Urinary bladder (tissue), 4 donors: ENCODE measurements around the gene TMEM54. TPM values are rescaled to one million over a fixed set of nuclear protein-coding genes. Genes with fewer than 3 reads are reported as not detected.

Source experiments
- DNase-seq: peaks from one replicate; pipeline ENCODE4 v3.0.0-alpha.2; 2015; ENCODE audit errors: extremely low spot score
- H3K27ac ChIP-seq: one replicate; pipeline ENCODE4 v1.5.1; 2013; ENCODE audit warnings: low read depth, mild to moderate bottlenecking, moderate library complexity
- H3K36me3 ChIP-seq: one replicate; pipeline ENCODE4 v1.6.1; 2013; ENCODE audit warnings: mild to moderate bottlenecking, moderate library complexity; ENCODE audit not compliant: insufficient read depth
- H3K4me1 ChIP-seq: one replicate; pipeline ENCODE4 v1.6.1; 2013; ENCODE audit warnings: mild to moderate bottlenecking, moderate library complexity; ENCODE audit not compliant: insufficient read depth
- H3K4me3 ChIP-seq: one replicate; pipeline ENCODE4 v1.5.1; 2013; ENCODE audit warnings: low read depth, low read length
- WGBS: extraction: QIAGEN DNeasy Blood & Tissue Kit; methylation state at CpG from one replicate; pipeline ENCODE4 v1.1.7; 2013; 5-methylcytosine and 5-hydroxymethylcytosine counted together
- polyA plus RNA-seq: library from polyadenylated mRNA; stranded (reverse); fragments of 200-250 nt; gene quantifications from one replicate; pipeline ENCODE4 v1.2.3, GENCODE V29; 2013
- total RNA-seq: library from RNA; depleted of rRNA; stranded (reverse); fragments of >200 nt; gene quantifications from one replicate; pipeline ENCODE4 v1.2.3, GENCODE V29; 2014
- donor health status: healthy with polysubstance abuse.
- donor health status: healthy.

The TMEM54 gene
- total and polyA plus RNA-seq, 2 donors = 12.8 to 67.8 TPM

GRCh38 chr1:32895325-32896215 lies 5.6 kb downstream of the TMEM54 start:
- no peak overlapping the region for H3K4me3 ChIP-seq
- DNase-seq = no peak
- WGBS = 93% methylated on average over 26 of the region's 26 CpGs
- H3K4me1 ChIP-seq = no peaks in the 10 kb centered on the region
- H3K27ac ChIP-seq = no peak overlapping the region
- no peaks in the 10 kb centered on the region for H3K36me3 ChIP-seq

DNA sequence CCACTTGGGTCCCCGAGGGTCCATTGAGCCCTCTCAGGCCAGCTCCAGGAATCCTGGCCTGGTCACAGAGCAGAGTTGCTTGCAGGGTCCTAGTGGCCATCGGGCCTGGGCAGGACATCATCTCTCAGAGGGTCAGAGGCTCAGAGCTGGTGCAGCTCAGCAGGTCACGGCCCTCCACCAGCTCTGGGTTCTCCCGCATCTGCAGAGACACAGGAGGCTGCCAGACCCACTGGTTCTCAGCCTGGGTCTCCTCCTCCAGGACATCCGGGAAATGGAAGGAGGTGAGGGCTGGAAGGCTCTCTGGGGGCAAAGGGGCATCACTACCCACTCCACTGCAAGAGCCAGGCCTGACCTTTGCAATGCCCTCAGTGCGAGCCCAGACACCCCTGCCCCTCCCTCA lies 6.5 kb downstream of the TMEM54 start:
- Histone ChIP-seq H3K4me3 (no peak overlapping the region), H3K36me3 (no peaks in the 10 kb centered on the region), H3K27ac (no peak overlapping the region), H3K4me1 (no peaks in the 10 kb centered on the region)
- WGBS = 83% methylated on average over 6 of the region's 6 CpGs
- DNase-seq = no peak

GRCh38 chr1:32894019-32894600 lies 7.1 kb downstream of the TMEM54 start:
- peak; percentile 54 for DNase-seq
- H3K27ac ChIP-seq = no peak overlapping the region
- H3K4me1 ChIP-seq = no peaks in the 10 kb centered on the region
- no peak overlapping the region for H3K4me3 ChIP-seq
- no peaks in the 10 kb centered on the region for H3K36me3 ChIP-seq
- WGBS = 68% methylated on average over 8 of the region's 8 CpGs

- DNase-seq = peak; percentile 54
- Histone ChIP-seq H3K4me1 (no peaks in the 10 kb centered on the region), H3K4me3 (peak overlapping the region; percentile 39), H3K36me3 (no peaks in the 10 kb centered on the region), H3K27ac (no peak overlapping the region)
- WGBS = 2% methylated on average over 58 of the region's 58 CpGs
Observed at GRCh38 chr1:32893198-32894018, 7.8 kb downstream of the TMEM54 start.

DNA sequence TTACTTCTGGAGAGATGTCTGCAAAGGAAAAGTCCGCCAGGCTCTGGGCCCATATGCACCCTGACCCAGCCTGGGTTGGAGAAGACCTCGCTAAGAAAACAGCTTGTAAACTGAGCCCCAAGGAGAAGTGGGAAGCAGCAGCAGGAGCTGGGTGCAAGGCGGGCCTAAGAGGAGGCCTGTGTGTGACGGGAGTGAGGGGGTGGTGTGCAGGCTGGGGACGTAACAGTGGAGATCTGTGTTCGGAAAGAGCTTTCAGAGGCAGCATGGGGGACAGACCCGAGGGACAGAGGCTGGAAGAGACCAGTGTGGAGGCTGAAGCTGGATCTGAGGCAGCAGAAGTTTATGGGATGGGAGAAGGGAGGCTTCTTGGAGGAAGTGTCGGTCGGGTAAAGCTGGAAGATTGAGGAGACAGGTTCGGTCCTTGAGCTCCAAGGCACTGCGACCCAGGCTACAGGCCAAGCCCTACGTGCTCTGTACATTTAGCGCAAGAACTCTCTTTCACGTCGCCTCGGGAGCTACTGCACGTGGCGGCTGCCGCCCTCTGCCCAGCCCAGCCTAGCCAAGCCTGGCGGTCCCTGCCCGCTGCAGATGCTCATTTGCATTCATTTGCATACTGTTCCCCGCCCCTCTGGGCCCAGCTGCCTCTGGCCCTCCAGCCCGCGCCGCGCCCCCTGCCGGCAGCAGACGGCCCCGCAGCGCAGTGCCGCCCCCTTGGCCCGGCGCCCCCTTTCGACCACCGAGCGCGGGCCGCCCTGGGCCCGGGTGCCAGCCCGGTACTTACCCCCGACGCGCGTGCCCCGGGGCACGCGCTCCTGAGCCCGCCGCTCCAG lies 8.6 kb downstream of the TMEM54 start:
- H3K4me1 ChIP-seq = no peaks in the 10 kb centered on the region
- peak overlapping the region; percentile 39 for H3K4me3 ChIP-seq
- WGBS = 18% methylated on average over 49 of the region's 49 CpGs
- H3K27ac ChIP-seq = no peak overlapping the region
- DNase-seq = no peak
- H3K36me3 ChIP-seq = no peaks in the 10 kb centered on the region

DNA sequence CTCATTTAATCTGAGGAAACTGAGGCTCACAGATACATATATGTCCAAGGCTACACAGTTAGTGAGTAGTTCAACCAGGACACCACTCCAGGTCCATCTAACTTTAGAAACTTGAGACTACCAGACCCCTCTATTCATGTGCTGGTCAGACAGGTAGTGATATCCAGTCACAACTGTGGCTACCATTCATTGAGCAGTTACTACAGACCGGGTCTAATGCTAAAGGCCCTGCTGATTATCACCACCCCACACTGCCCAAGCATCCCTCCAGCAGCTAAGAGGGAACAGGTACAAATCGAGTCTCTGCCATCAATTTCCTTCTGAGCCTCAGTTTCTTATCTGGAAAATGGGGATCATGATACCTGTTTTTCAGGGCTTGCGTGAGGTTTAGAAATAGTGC lies 9.6 kb downstream of the TMEM54 start:
- Histone ChIP-seq H3K4me1 (no peaks in the 10 kb centered on the region), H3K4me3 (no peak overlapping the region), H3K27ac (no peak overlapping the region), H3K36me3 (no peaks in the 10 kb centered on the region)
- 96% methylated on average over 3 of the region's 3 CpGs for WGBS
- DNase-seq = no peak

DNA sequence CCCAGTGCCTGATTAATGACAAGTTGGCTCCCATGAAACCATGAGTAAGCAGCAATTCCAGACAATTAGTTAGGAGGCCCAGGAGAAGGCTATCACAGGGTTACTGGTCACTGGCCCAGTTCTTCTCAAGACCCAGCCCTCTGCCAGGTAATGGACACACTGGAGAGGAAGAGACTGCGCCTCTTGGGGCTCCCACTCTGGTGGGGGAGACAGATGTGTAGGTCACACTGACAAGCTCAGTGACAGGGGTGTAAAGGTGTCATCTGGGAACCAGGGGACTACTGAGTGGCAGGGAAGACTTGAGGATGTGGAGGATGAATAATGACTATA lies 10.0 kb downstream of the TMEM54 start:
- no peak for DNase-seq
- WGBS = 100% methylated on average over 1 of the region's 1 CpG
- no peak overlapping the region for H3K27ac ChIP-seq
- H3K4me1 ChIP-seq = no peaks in the 10 kb centered on the region
- H3K4me3 ChIP-seq = no peak overlapping the region
- H3K36me3 ChIP-seq = no peaks in the 10 kb centered on the region

DNA sequence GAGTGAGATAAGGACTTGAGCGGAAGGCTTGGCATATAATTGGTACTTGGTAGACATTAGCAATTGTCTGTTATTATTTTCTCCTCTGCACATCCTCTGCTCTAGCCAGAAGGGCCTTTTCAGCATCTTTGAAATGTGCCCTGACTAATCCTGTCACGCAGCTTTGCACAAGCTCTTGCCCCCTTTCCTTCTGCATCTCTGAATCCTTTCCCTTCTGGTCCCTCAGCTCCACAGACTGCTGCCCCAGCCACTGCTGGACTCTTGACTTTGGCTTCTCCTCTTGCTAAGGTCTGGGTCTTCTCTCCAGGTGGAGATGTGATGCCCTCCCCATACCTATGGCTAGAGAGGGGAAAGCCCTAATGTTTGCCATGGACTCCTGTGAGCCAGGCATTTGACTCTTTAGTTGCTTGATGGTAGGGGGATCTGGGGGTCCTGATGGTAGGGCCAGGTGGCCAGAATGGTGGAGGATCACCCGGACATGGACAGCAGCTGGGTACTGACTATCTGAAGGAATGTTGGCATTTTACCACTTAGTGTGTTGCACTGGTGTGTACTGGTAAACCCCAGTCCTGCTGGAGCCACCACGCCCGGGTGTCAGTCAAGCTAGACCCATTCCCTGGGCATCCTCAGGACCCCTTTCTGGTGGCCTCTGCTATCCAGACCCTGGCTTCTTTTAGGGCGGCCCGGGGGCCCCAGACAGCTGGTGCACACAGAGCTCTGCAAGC lies 10.5 kb downstream of the TMEM54 start:
- no peak overlapping the region for H3K27ac ChIP-seq
- no peak for DNase-seq
- H3K4me3 ChIP-seq = no peak overlapping the region
- WGBS = 86% methylated on average over 7 of the region's 7 CpGs
- H3K4me1 ChIP-seq = no peaks in the 10 kb centered on the region
- H3K36me3 ChIP-seq = no peaks in the 10 kb centered on the region

DNA sequence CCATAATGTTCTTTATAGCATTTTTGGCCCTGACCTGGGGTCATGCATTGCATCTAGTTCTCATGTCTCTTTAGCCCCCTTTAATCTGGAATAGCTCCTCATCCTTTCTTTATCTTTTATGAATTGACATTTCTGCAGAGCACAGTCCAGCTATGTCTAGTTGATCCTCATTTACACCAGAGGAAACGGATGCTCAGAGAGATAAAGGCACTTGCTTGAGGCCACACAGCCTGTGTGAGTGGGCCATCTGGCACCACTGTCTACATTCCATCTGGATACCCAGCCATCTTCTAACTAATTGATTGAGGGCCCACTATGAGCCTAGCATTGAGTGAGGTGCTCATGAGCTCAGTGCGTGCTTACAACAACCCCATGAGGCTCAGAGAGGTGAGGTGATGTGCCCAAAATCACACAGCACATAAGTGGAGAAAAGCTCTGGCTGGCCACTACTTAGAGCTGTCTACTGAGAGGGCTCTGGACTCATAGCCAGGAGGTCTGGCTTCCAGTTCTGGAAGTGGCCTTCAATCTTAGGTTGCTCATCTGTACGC lies 11.4 kb downstream of the TMEM54 start:
- H3K4me3 ChIP-seq = no peak overlapping the region
- H3K36me3 ChIP-seq = no peaks in the 10 kb centered on the region
- no peak overlapping the region for H3K27ac ChIP-seq
- DNase-seq = no peak
- H3K4me1 ChIP-seq = no peaks in the 10 kb centered on the region
- WGBS = 77% methylated on average over 3 of the region's 3 CpGs

GRCh38 chr1:32888677-32889420 lies 12.3 kb downstream of the TMEM54 start:
- no peak overlapping the region for H3K27ac ChIP-seq
- 91% methylated on average over 24 of the region's 24 CpGs for WGBS
- DNase-seq = no peak
- H3K4me1 ChIP-seq = no peaks in the 10 kb centered on the region
- H3K4me3 ChIP-seq = no peak overlapping the region
- no peaks in the 10 kb centered on the region for H3K36me3 ChIP-seq

- no peak for DNase-seq
- H3K4me1 ChIP-seq = no peaks in the 10 kb centered on the region
- H3K4me3 ChIP-seq = no peak overlapping the region
- H3K27ac ChIP-seq = no peak overlapping the region
- 77% methylated on average over 3 of the region's 3 CpGs for WGBS
- H3K36me3 ChIP-seq = no peaks in the 10 kb centered on the region
Observed at GRCh38 chr1:32888134-32888533, 13.1 kb downstream of the TMEM54 start.

DNA sequence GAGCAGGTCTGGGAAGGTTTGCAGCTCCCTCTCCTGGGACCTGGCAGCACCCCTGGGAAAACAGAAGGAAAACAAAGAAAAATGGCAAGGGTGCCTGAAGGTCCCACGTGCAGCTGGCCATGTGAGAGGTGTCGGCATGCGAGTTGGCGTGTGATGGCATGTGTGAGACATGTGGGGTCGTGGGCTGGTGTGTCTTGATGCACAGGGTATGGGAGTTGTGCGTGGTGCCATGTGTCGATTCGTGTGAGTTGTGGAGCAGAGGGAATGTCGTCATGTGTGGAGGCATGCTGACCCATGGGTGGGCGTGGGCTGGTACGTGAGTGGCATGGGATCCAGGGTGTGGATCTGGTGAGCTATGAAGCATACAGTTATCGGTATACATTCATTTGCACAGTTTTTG lies 13.6 kb downstream of the TMEM54 start:
- no peaks in the 10 kb centered on the region for H3K4me1 ChIP-seq
- no peak for DNase-seq
- 75% methylated on average over 12 of the region's 12 CpGs for WGBS

More for the DNA sequence above, 13.6 kb downstream of the TMEM54 start:
- no peak overlapping the region for H3K4me3 ChIP-seq
- H3K36me3 ChIP-seq = no peaks in the 10 kb centered on the region
- H3K27ac ChIP-seq = no peak overlapping the region
